Lower leg skin (tissue), 3 donors: Measurements from ENCODE around the gene EZR.

ENCODE experiments used
- CTCF ChIP-seq, 3 donors: fragments of 450-650 bp; IDR thresholded peaks; one replicate each; pipeline ENCODE4 v1.5.1; 2016; ENCODE audit warnings: antibody characterized with exemption in 3 of 3, mild to moderate bottlenecking in 3 of 3, moderate library complexity in 2 of 3
- POLR2A ChIP-seq, 2 donors: fragments of 450-650 bp; IDR thresholded peaks; one replicate each; pipeline ENCODE4 v1.6.1; 2016 to 2017; ENCODE audit warnings: antibody characterized with exemption in 2 of 2, mild to moderate bottlenecking in 1 of 2, moderate library complexity in 1 of 2

GRCh38 chr6:158761746-158762145 lies 57.4 kb downstream of the EZR start:
- TF ChIP-seq CTCF (IDR thresholded peaks at IDR 0.05) (no peak), POLR2A (IDR thresholded peaks at IDR 0.05) (no peak)
